HUDEP-2 (cell line): ENCODE results near the gene MRGPRD.

Experiments
- DNase-seq, 76 experiments: peaks; one replicate each; lab custom pipeline; 2025; ENCODE audit not compliant: unreplicated experiment in 76 of 76; lab: John Stamatoyannopoulos, UW

Gene MRGPRD

GRCh38 chr11:68950762-68951161, 30.0 kb downstream of the MRGPRD start:
- no peak for DNase-seq

DNA sequence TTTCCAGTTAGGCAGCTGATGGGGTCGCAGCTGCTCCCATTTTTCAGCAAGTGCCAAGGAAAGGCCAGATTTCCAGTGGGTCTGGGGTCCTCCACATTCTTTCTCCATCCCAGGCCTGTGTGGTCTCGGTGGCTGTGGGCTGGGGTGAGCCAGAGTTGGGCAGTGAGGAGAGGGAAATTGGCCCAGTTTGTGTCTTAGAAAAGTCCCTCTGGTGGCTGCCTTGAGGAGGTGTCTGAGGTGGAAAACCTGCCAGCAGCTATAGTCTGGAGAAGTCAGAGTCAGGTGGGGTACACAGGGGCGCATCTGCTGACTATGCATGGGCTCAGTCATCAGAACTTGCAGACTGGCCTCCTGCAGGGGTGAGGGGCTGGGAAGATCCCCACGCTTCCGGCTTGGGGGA, 30.5 kb downstream of the MRGPRD start:
- DNase-seq = peak in 11 of 76 experiments; percentile 3 to 34 (median 18)

- no peak for DNase-seq
These were observed 31.9 kb downstream of the MRGPRD start for GRCh38 chr11:68948935-68949334.

DNA sequence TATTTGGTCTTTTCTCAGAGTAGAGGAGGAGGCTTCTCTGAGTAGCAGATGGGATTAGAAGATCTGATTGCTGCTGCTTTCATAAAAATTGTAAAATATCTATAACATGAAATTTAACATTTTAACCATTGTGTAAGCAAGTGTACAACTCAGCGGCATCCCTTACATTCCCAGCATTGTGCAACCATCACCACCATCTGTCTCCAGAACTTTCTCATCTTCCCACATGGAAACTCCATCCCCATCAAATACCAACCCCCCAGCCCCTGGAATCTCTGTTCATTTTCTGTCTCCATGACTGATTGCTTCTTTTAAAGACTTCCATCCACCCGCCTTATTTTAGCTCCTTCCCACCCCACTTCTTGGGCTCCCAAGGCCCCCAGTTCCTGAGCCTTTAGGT, 32.3 kb downstream of the MRGPRD start:
- DNase-seq = no peak

- DNase-seq = no peak
These were observed 33.6 kb downstream of the MRGPRD start for GRCh38 chr11:68947151-68947550.

DNA sequence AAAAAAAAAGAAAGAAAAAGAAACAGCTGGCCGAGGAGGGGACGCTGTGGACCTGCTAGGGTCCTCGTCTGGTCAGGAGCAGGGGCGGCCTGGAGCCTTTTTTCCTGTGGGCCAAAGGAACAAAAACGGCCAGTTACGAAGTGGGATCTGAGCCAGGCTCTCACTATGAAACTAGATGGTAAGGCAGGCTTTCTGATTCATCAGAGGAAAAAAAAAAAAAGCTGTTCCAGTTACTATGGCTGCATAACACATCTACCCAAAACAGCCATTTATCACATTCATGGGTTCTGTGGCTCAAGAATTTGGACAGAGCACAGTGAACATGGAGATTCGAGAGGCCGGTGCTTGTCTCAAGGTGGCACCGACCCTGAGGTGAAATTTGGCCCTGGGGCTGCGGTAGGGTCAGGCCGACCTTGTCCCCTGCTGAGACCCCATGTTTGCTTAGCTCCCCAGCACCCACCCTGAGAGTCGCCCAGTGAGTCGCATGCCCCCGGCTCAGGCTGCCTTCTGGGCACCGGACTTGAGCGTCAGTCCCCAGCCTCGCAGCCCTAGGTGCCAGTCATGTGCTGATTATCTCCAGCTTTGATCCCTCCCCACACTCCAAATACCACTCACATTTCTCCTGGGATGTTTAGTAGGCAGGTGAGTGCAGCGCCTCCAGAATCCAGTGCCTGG, 34.2 kb downstream of the MRGPRD start:
- DNase-seq = no peak

DNA sequence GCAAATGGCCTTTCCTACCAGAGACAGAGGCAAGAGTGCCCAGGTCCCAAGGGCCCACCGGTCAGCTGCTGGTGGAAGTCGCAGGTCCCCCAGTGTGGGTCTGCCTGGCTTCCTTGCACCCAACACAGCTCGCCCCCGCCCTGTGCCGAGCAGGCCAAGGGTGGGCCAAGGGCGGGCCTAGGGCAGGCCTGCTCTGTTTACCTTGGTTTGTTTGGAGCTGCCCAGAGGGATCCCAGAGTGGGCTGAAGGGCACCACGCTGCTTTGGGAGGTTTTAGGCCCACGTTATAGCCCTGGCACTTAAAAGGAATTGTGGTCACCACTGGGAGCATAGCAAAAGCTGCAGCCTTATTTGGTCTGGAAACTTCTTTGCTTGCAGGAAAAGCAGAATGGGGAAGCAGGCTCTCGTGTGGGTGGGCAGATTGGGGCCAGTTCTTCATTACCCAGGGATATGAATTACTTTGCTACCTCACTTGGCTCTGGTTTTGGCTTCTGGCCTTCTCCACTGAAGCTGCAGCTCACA, 38.0 kb downstream of the MRGPRD start:
- DNase-seq = no peak

GRCh38 chr11:68942095-68942620, 38.6 kb downstream of the MRGPRD start:
- DNase-seq = no peak

DNA sequence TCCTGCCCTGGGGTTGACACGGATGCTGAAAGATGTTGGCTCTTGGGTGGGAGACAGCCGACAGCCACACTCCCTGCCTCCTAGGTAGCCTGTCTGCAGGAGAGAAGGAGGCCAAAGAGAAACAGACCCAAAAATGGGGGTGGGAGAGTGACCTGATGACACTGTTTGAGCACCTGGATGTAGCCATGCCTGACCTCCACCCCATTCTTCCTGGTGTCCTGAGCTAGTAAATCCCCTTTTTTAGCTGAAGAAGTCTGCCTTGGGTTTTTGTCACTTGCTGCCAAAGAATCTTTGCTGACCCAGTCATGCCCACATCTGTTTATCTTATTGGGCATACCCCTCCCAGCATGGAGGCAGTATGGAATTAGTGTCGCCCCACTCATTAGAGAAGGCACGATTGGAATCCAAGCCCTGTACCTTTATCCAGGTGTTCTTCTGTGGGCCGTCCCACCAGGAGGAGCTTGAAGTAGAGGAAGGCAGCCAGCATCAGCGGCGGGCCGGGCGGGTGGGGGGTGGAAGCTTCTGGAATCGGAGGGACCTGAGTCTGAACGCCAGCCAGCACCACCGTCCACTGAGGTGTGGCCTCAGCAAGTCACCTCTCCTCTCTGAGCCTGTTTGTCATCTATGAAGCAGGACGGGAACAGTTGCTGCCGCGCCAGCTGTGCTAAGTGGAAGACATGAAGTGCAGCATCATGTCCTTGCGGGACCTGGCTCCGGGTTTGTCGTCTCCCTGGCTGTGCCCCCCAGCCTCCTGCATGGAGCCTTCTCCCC, 39.3 kb downstream of the MRGPRD start:
- no peak for DNase-seq

- no peak for DNase-seq
These were observed 40.0 kb downstream of the MRGPRD start for GRCh38 chr11:68940651-68941323.

- DNase-seq = no peak
These were observed 40.9 kb downstream of the MRGPRD start for GRCh38 chr11:68939583-68940555.

- DNase-seq = no peak
These were observed 41.8 kb downstream of the MRGPRD start for GRCh38 chr11:68938816-68939582.

GRCh38 chr11:68938088-68938487, 42.7 kb downstream of the MRGPRD start:
- DNase-seq = no peak

GRCh38 chr11:68936676-68937620, 43.8 kb downstream of the MRGPRD start:
- no peak for DNase-seq

- DNase-seq = no peak
These were observed 44.5 kb downstream of the MRGPRD start for GRCh38 chr11:68936358-68936636.

- no peak for DNase-seq
These were observed 45.0 kb downstream of the MRGPRD start for GRCh38 chr11:68935516-68936357.

- no peak for DNase-seq
These were observed 45.7 kb downstream of the MRGPRD start for GRCh38 chr11:68935066-68935465.

DNA sequence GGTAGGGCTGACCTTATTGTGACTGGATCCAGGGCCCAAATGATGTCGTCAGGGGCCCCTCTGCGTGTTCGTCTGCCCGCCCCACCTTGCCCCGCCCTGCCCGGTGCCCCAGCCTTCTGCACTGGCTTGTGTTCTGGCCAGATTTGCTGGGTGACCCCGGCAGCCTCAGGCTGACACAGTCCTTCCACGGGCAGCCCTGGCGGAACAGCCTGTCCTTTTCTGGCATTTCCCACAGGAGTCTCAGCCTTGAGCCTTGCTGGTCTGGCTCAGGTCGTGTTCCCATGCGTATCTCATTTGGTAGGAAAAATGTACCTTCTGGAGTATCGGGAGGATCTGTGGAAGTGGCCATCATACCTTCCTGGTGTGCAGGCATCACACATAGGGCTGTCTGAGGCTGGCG, 46.1 kb downstream of the MRGPRD start:
- no peak for DNase-seq
